GM12878 (cell line): ENCODE data around the gene MYBPC1. TPM values are rescaled to one million over a fixed set of nuclear protein-coding genes. Genes with fewer than 3 reads are reported as not detected.

Experiments
- ATAC-seq: fragments of 200-7000 bp; cut with Tn5 transposase; 3 replicates; pipeline ENCODE4 v1.9.1; 2020; ENCODE audit warnings: mild to moderate bottlenecking, moderate library complexity
- BruUV-seq: library from RNA; stranded (reverse); fragments of 400-500 nt; replicated peaks from 2 replicates; lab custom pipeline; 2021; lab: Mats Ljungman, UMichigan
- CTCF ChIA-PET: fragments of 300-600 bp; sonication (Branson Sonifier 250); formaldehyde crosslinking; extraction: SDS; loops from one replicate; lab custom pipeline; 2021; ENCODE audit warnings: inconsistent platforms; lab: Yijun Ruan, JAX
- POLR2A ChIA-PET: fragments of 350-600 bp; formaldehyde crosslinking; extraction: SDS; loops from one replicate; lab custom pipeline; 2021; ENCODE audit warnings: inconsistent platforms; lab: Charles Lee
- RAD21 ChIA-PET: fragments of 300-600 bp; sonication (Branson Sonifier 250); formaldehyde crosslinking; loops from one replicate; lab custom pipeline; 2023; ENCODE audit warnings: antibody characterized with exemption; ENCODE audit not compliant: unreplicated experiment; lab: Charles Lee
- SMC1A ChIA-PET: fragments of 300-600 bp; sonication (Branson Sonifier 250); formaldehyde crosslinking; loops from one replicate; lab custom pipeline; 2023; ENCODE audit not compliant: unreplicated experiment, uncharacterized antibody; lab: Charles Lee
- DNase-seq: peaks from one replicate; pipeline ENCODE4 v3.0.0-alpha.2; 2011; ENCODE audit warnings: low read depth, low spot score
- FAIRE-seq: peaks from 3 replicates; lab custom pipeline; 2011; peaks lifted over from hg19 to GRCh38; lab: Jason Lieb, UNC
- H2AFZ ChIP-seq: 2 replicates; pipeline ENCODE4 v1.6.0; 2011; ENCODE audit warnings: low read depth, low read length, control low read depth; ENCODE audit not compliant: control insufficient read depth
- H3K27ac ChIP-seq: 2 replicates; pipeline ENCODE4 v1.5.1; 2011; ENCODE audit warnings: control low read depth; ENCODE audit not compliant: control insufficient read depth, insufficient read depth
- H3K27me3 ChIP-seq, 2 experiments: replicated peaks in 1 of 2; 2 replicates each; pipeline versions ENCODE4 v1.6.0 to v1.6.1; 2011; ENCODE audit warnings: low read length in 1 of 2; ENCODE audit not compliant: control insufficient read depth in 2 of 2, insufficient read depth in 2 of 2
- H3K36me3 ChIP-seq, 2 experiments: 2 replicates each; pipeline ENCODE4 v1.5.1; 2011; ENCODE audit warnings: low read length in 1 of 2; ENCODE audit not compliant: control insufficient read depth in 2 of 2, insufficient read depth in 2 of 2
- H3K4me1 ChIP-seq: 2 replicates; pipeline ENCODE4 v1.6.1; 2011; ENCODE audit warnings: mild to moderate bottlenecking, low read length, moderate library complexity, mixed read lengths; ENCODE audit not compliant: control insufficient read depth, insufficient read depth
- H3K4me2 ChIP-seq: 2 replicates; pipeline ENCODE4 v1.6.0; 2011; ENCODE audit warnings: control low read depth; ENCODE audit not compliant: control insufficient read depth, insufficient read depth
- H3K4me3 ChIP-seq: fragments of 200-600 bp; sonication (generic); 2 replicates; pipeline ENCODE4 v1.5.1; 2016
- H3K79me2 ChIP-seq: 2 replicates; pipeline ENCODE4 v1.6.0; 2011; ENCODE audit warnings: low read length; ENCODE audit not compliant: control insufficient read depth, insufficient read depth
- H3K9ac ChIP-seq: 2 replicates; pipeline ENCODE4 v1.8.0; 2011; ENCODE audit warnings: low read length, control low read depth, mixed read lengths; ENCODE audit not compliant: control insufficient read depth, insufficient read depth
- H3K9me3 ChIP-seq: replicated peaks from 3 replicates; pipeline ENCODE4 v1.5.1; 2011; ENCODE audit warnings: mild to moderate bottlenecking, low read length; ENCODE audit not compliant: control insufficient read depth, insufficient read depth
- H4K20me1 ChIP-seq: 2 replicates; pipeline ENCODE4 v1.6.0; 2011; ENCODE audit not compliant: control insufficient read depth, insufficient read depth
- FOS ChIP-seq: IDR thresholded peaks from 3 replicates; pipeline ENCODE4 v1.6.1; 2011; ENCODE audit warnings: borderline replicate concordance; ENCODE audit not compliant: insufficient read length; ENCODE audit errors: extremely low read depth
- KDM1A ChIP-seq: fragments of 200-600 bp; sonication (generic); IDR thresholded peaks from 2 replicates; pipeline ENCODE4 v1.6.1; 2016; ENCODE audit warnings: borderline replicate concordance
- KLF5 ChIP-seq: fragments of 450-650 bp; IDR thresholded peaks from 2 replicates; pipeline ENCODE4 v1.6.1; 2014; ENCODE audit warnings: mild to moderate bottlenecking; ENCODE audit not compliant: partially characterized antibody
- LARP7 ChIP-seq: fragments of 450-650 bp; IDR thresholded peaks from 2 replicates; pipeline ENCODE4 v1.6.1; 2017; ENCODE audit warnings: mild to moderate bottlenecking
- MXI1 ChIP-seq: fragments of 150-350 bp; IDR thresholded peaks from 2 replicates; pipeline ENCODE4 v1.6.1; 2011; ENCODE audit warnings: low read depth, mild to moderate bottlenecking, inconsistent platforms, low read length, improper control_type of control experiment
- RFX5 ChIP-seq: IDR thresholded peaks from 2 replicates; pipeline ENCODE4 v1.6.1; 2011; ENCODE audit warnings: low read depth, low read length, improper control_type of control experiment
- TCF3 ChIP-seq: IDR thresholded peaks from 2 replicates; pipeline ENCODE4 v1.6.1; 2012; ENCODE audit warnings: low read depth, mild to moderate bottlenecking, low read length, borderline replicate concordance; ENCODE audit not compliant: insufficient read depth
- ZSCAN29 ChIP-seq: fragments of 450-650 bp; IDR thresholded peaks from 2 replicates; pipeline ENCODE4 v1.6.1; 2017; ENCODE audit warnings: mild to moderate bottlenecking, moderate library complexity
- whole genome bisulfite sequencing: methylation state at CpG from one replicate; pipeline ENCODE4 v1.1.6; 2016; ENCODE audit warnings: low lambda C conversion rate; ENCODE audit not compliant: insufficient replicate concordance, insufficient coverage; ENCODE audit errors: missing lambda C conversion rate; 5-methylcytosine and 5-hydroxymethylcytosine counted together
- in situ Hi-C: fragments of 300-500 bp; cut with MboI; formaldehyde crosslinking; loops from 9 replicates; pipeline ENCODE4 v1.14.3; 2018; ENCODE audit warnings: mixed read lengths
- intact Hi-C: fragments of 100-400 bp; cut with micrococcal nuclease; formaldehyde crosslinking; loops from one replicate; pipeline ENCODE4 v1.14.2; 2022; ENCODE audit not compliant: unreplicated experiment
- polyA plus RNA-seq, 11 experiments: library from polyadenylated mRNA; depleted of rRNA in 4 of 11; unstranded in 6 of 11; stranded (reverse) in 5 of 11; fragments of >200 nt; fragmentation: Nextera tagmentation in 4 of 11; fragmentation: Illumina TruSeq in 1 of 11; extraction: Ambion mirVana in 4 of 11; extraction: Trizol in 1 of 11; gene quantifications; 1 replicate in 1 of 11; 2 replicates in 10 of 11; pipeline versions ENCODE4 v1.2.1 to v1.2.3, GENCODE V29; 2011 to 2016; ENCODE audit warnings: inconsistent platforms in 2 of 11, missing spikeins in 2 of 11, low read depth in 1 of 11
- total RNA-seq, 4 experiments: library from RNA; depleted of rRNA in 3 of 4; stranded (reverse); fragments of >200 nt in 3 of 4; fragmentation: Illumina TruSeq in 1 of 4; extraction: Trizol in 1 of 4; gene quantifications; 2 replicates each; pipeline versions ENCODE4 v1.2.1 to v1.2.3, GENCODE V29; 2013 to 2021
- TF ChIP-seq, protein P1 (sequence below): fragments of 450-650 bp; IDR thresholded peaks from 2 replicates; pipeline ENCODE4 v1.6.1; 2016; ENCODE audit warnings: mild to moderate bottlenecking
- TF ChIP-seq, protein P2 (sequence below): IDR thresholded peaks from 2 replicates; pipeline ENCODE4 v1.6.1; 2012; ENCODE audit warnings: low read depth, low read length, improper control_type of control experiment
- TF ChIP-seq, protein P3 (sequence below): fragments of 450-650 bp; IDR thresholded peaks from 2 replicates; pipeline ENCODE4 v1.6.1; 2014; ENCODE audit warnings: mild to moderate bottlenecking

MYBPC1 gene
- total and polyA plus RNA-seq, 10 of the 15 experiments (the other 5 are each of a cell fraction or from before 2014, with no cell fraction given) = not detected

DNA sequence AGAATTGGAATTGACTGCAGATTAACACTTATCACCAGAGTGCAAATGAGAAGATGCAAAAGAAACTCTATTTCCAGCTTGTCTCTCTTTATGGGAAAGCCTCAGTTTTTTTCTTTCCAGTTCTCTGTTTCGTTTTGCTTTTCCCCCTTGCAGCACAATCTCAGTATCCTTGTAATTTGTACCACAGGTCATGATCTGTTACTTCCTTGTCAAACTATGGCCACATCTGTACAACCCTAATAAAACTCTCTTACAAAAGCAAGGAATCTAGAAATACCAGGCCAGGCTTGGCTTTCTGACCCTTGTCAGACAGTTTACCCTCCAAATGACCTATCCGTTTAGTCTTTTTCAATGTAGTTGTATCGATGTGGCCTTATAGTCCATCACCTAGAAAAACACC lies 33.9 kb downstream of the MYBPC1 start:
- 83% methylated on average over 3 of the region's 3 CpGs for WGBS
- H3K4me2 ChIP-seq = no peak overlapping the region
- RAD21 ChIA-PET = no interaction called here
- no TSS peak for BruUV-seq
- H3K4me3 ChIP-seq = no peak overlapping the region
- no peaks in the 10 kb centered on the region for H3K36me3 ChIP-seq
- H3K9me3 ChIP-seq = no peaks in the 10 kb centered on the region
- H3K9ac ChIP-seq = no peak overlapping the region
- intact Hi-C loops (no loop called here), in situ Hi-C loops (no loop called here)
- CTCF ChIA-PET = no interaction called here
- POLR2A ChIA-PET = interaction anchor here (0.5 kb wide), 1 partner anchor 692 kb away, joined by 3 read pairs; no protein-coding TSS in a partner anchor
- no peaks in the 10 kb centered on the region for H4K20me1 ChIP-seq
- H3K27ac ChIP-seq = no peak overlapping the region
- ATAC-seq (no peak), DNase-seq (no peak), FAIRE-seq (no peak)
- no peaks in the 10 kb centered on the region for H3K79me2 ChIP-seq
- no peak overlapping the region for H2AFZ ChIP-seq
- TF ChIP-seq, protein P1, sequence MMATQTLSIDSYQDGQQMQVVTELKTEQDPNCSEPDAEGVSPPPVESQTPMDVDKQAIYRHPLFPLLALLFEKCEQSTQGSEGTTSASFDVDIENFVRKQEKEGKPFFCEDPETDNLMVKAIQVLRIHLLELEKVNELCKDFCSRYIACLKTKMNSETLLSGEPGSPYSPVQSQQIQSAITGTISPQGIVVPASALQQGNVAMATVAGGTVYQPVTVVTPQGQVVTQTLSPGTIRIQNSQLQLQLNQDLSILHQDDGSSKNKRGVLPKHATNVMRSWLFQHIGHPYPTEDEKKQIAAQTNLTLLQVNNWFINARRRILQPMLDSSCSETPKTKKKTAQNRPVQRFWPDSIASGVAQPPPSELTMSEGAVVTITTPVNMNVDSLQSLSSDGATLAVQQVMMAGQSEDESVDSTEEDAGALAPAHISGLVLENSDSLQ = no peak
- no peak for TF ChIP-seq KDM1A
- TF ChIP-seq LARP7 = no peak
- TF ChIP-seq, protein P2, sequence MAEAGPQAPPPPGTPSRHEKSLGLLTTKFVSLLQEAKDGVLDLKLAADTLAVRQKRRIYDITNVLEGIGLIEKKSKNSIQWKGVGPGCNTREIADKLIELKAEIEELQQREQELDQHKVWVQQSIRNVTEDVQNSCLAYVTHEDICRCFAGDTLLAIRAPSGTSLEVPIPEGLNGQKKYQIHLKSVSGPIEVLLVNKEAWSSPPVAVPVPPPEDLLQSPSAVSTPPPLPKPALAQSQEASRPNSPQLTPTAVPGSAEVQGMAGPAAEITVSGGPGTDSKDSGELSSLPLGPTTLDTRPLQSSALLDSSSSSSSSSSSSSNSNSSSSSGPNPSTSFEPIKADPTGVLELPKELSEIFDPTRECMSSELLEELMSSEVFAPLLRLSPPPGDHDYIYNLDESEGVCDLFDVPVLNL = no peak
- no peak for TF ChIP-seq TCF3
- no peak for TF ChIP-seq FOS
- TF ChIP-seq ZSCAN29 = no peak
- TF ChIP-seq, protein P3, sequence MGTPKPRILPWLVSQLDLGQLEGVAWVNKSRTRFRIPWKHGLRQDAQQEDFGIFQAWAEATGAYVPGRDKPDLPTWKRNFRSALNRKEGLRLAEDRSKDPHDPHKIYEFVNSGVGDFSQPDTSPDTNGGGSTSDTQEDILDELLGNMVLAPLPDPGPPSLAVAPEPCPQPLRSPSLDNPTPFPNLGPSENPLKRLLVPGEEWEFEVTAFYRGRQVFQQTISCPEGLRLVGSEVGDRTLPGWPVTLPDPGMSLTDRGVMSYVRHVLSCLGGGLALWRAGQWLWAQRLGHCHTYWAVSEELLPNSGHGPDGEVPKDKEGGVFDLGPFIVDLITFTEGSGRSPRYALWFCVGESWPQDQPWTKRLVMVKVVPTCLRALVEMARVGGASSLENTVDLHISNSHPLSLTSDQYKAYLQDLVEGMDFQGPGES = no peak
- TF ChIP-seq RFX5 = no peak
- TF ChIP-seq KLF5 = no peak
- no peak for TF ChIP-seq MXI1
- H3K27me3 ChIP-seq = no peaks in the 10 kb centered on the region
- no peaks in the 10 kb centered on the region for H3K4me1 ChIP-seq
- SMC1A ChIA-PET = interaction anchor here (1.4 kb wide), 1 partner anchor 24 kb away, joined by 3 read pairs; no protein-coding TSS in a partner anchor
